BLaER1 (cell line): ENCODE results near the gene PMPCA.

ENCODE experiments used
- H3K27ac ChIP-seq: shearing (Covaris generic); formaldehyde crosslinking; 2 replicates; pipeline ENCODE4 v1.8.1; 2022
- H3K27me3 ChIP-seq: shearing (Covaris generic); formaldehyde crosslinking; 2 replicates; pipeline ENCODE4 v1.8.1; 2022
- H3K36me3 ChIP-seq: shearing (Covaris generic); formaldehyde crosslinking; 2 replicates; pipeline ENCODE4 v1.8.1; 2022
- H3K4me1 ChIP-seq: shearing (Covaris generic); formaldehyde crosslinking; 2 replicates; pipeline ENCODE4 v1.8.1; 2022
- H3K4me2 ChIP-seq: shearing (Covaris generic); formaldehyde crosslinking; 2 replicates; pipeline ENCODE4 v1.8.1; 2022
- H3K4me3 ChIP-seq: shearing (Covaris generic); formaldehyde crosslinking; 2 replicates; pipeline ENCODE4 v1.8.1; 2022
- H3K9ac ChIP-seq: shearing (Covaris generic); formaldehyde crosslinking; 2 replicates; pipeline ENCODE4 v1.8.1; 2022
- H3K9me3 ChIP-seq: shearing (Covaris generic); formaldehyde crosslinking; 2 replicates; pipeline ENCODE4 v1.8.1; 2022
- H4K20me1 ChIP-seq: shearing (Covaris generic); formaldehyde crosslinking; 2 replicates; pipeline ENCODE4 v1.8.1; 2022
- Cebpa-rat ChIP-seq: shearing (Covaris generic); IDR thresholded peaks from 2 replicates; pipeline ENCODE4 v1.8.1; 2022

Gene PMPCA

GRCh38 chr9:136451221-136451877, 40.9 kb downstream of the PMPCA start:
- H3K27ac ChIP-seq: no peak overlapping the region
- peak overlapping the region; percentile 40 for H3K4me3 ChIP-seq
- H3K9ac ChIP-seq: peak overlapping the region; percentile 47; the same call in 1 of the 2 replicates
- peaks cover 85% of the 10 kb centered on the region for H3K36me3 ChIP-seq
- H4K20me1 ChIP-seq: peaks cover 100% of the 10 kb centered on the region
- no peak for TF ChIP-seq Cebpa-rat
- no peaks in the 10 kb centered on the region for H3K9me3 ChIP-seq
- H3K27me3 ChIP-seq: no peaks in the 10 kb centered on the region
- H3K4me1 ChIP-seq: peaks cover 95% of the 10 kb centered on the region
- peak overlapping the region; percentile 91 for H3K4me2 ChIP-seq

GRCh38 chr9:136453326-136453725, 42.9 kb downstream of the PMPCA start:
- H4K20me1 ChIP-seq: peaks cover 98% of the 10 kb centered on the region
- H3K9me3 ChIP-seq: no peaks in the 10 kb centered on the region
- no peaks in the 10 kb centered on the region for H3K27me3 ChIP-seq
- no peak for TF ChIP-seq Cebpa-rat
- peaks cover 92% of the 10 kb centered on the region for H3K36me3 ChIP-seq
- no peak overlapping the region for H3K9ac ChIP-seq
- H3K4me1 ChIP-seq: peaks cover 75% of the 10 kb centered on the region
- H3K4me3 ChIP-seq: no peak overlapping the region
- H3K27ac ChIP-seq: no peak overlapping the region
- H3K4me2 ChIP-seq: peak overlapping the region; percentile 76

GRCh38 chr9:136454026-136454796, 43.8 kb downstream of the PMPCA start:
- Histone ChIP-seq H3K4me1 (peaks cover 66% of the 10 kb centered on the region), H3K9ac (peak overlapping the region; percentile 36; the same call in 1 of the 2 replicates), H3K36me3 (peaks cover 92% of the 10 kb centered on the region), H4K20me1 (peaks cover 97% of the 10 kb centered on the region), H3K4me2 (peak overlapping the region; percentile 76), H3K9me3 (no peaks in the 10 kb centered on the region), H3K27ac (peak overlapping the region; percentile 65), H3K4me3 (no peak overlapping the region), H3K27me3 (no peaks in the 10 kb centered on the region)
- TF ChIP-seq Cebpa-rat: no peak

GRCh38 chr9:136455043-136456002, 44.9 kb downstream of the PMPCA start:
- peaks cover 92% of the 10 kb centered on the region for H3K36me3 ChIP-seq
- H3K27me3 ChIP-seq: no peaks in the 10 kb centered on the region
- peak overlapping the region; percentile 65 for H3K27ac ChIP-seq
- H3K9me3 ChIP-seq: no peaks in the 10 kb centered on the region
- no peak for TF ChIP-seq Cebpa-rat
- H3K4me2 ChIP-seq: peak overlapping the region; percentile 76
- H4K20me1 ChIP-seq: peaks cover 96% of the 10 kb centered on the region
- H3K4me3 ChIP-seq: no peak overlapping the region
- peak overlapping the region; percentile 36; the same call in 1 of the 2 replicates for H3K9ac ChIP-seq
- peaks cover 57% of the 10 kb centered on the region for H3K4me1 ChIP-seq

DNA sequence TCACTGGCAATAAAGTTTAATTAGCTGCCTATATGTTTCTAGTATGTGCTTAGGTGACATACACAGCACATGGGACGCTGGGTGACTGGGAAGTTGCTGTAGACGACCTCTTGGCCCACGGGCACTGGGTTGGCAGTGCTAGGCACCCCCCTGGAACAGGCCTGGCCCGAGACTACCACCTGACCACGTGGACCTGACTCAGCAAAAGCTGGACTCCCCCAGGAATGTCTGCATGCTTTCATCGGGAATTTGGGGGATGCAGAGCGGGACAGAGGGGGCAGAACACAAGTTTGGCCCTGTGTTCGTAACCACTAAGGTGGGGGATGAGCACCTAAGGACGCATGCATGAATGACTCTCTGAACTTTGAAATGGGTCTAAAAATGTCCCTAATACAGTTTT, 45.8 kb downstream of the PMPCA start:
- H3K9ac ChIP-seq: no peak overlapping the region
- H3K4me1 ChIP-seq: peaks cover 47% of the 10 kb centered on the region
- H3K4me3 ChIP-seq: no peak overlapping the region
- no peak for TF ChIP-seq Cebpa-rat
- no peak overlapping the region for H3K4me2 ChIP-seq
- no peaks in the 10 kb centered on the region for H3K27me3 ChIP-seq
- peaks cover 92% of the 10 kb centered on the region for H3K36me3 ChIP-seq
- no peaks in the 10 kb centered on the region for H3K9me3 ChIP-seq
- H4K20me1 ChIP-seq: peaks cover 94% of the 10 kb centered on the region
- H3K27ac ChIP-seq: no peak overlapping the region

GRCh38 chr9:136457326-136457725, 46.9 kb downstream of the PMPCA start:
- Histone ChIP-seq H3K9ac (no peak overlapping the region), H4K20me1 (peaks cover 94% of the 10 kb centered on the region), H3K4me3 (no peak overlapping the region), H3K27ac (no peak overlapping the region), H3K4me1 (peaks cover 37% of the 10 kb centered on the region), H3K27me3 (no peaks in the 10 kb centered on the region), H3K4me2 (no peak overlapping the region), H3K9me3 (no peaks in the 10 kb centered on the region), H3K36me3 (peaks cover 99% of the 10 kb centered on the region)
- no peak for TF ChIP-seq Cebpa-rat

- peaks cover 94% of the 10 kb centered on the region for H4K20me1 ChIP-seq
- TF ChIP-seq Cebpa-rat: no peak
- no peaks in the 10 kb centered on the region for H3K27me3 ChIP-seq
- H3K9me3 ChIP-seq: no peaks in the 10 kb centered on the region
- peaks cover 16% of the 10 kb centered on the region for H3K4me1 ChIP-seq
- no peak overlapping the region for H3K4me2 ChIP-seq
- H3K36me3 ChIP-seq: peaks cover 100% of the 10 kb centered on the region
- no peak overlapping the region for H3K4me3 ChIP-seq
- no peak overlapping the region for H3K9ac ChIP-seq
- H3K27ac ChIP-seq: no peak overlapping the region
These were observed 49.0 kb downstream of the PMPCA start for GRCh38 chr9:136459425-136459824.

DNA sequence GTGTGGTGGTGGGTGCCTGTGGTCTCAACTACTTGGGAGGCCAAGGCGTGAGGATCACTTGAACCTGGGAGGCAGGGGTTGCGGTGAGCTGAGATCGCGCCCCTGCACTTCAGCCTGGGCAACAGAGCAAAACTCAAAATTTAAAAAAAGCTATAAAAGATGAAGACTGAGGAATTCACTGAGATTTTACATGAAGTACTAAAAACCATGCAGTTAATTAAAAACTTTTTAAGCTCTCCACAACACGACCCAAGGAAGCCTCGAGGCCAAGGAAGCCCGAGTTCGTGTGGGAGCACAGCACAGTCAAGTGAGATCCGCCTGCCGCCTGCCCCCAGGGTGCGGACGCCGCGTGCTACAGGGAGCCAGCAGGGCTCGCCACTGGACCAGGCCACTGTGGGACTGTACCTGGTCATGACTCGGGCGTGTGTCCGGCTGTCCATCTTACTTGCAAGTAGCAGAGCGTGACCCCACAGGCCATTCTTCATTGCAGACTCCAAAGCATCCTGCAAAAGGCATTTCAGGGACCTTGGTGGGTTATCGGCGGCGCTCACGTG, 50.4 kb downstream of the PMPCA start:
- H3K4me2 ChIP-seq: no peak overlapping the region
- no peaks in the 10 kb centered on the region for H3K27me3 ChIP-seq
- H3K4me1 ChIP-seq: peaks cover 1% of the 10 kb centered on the region
- no peak for TF ChIP-seq Cebpa-rat
- H4K20me1 ChIP-seq: peaks cover 94% of the 10 kb centered on the region
- H3K9ac ChIP-seq: no peak overlapping the region
- H3K9me3 ChIP-seq: no peaks in the 10 kb centered on the region
- H3K36me3 ChIP-seq: peaks cover 100% of the 10 kb centered on the region
- H3K27ac ChIP-seq: no peak overlapping the region
- H3K4me3 ChIP-seq: no peak overlapping the region

GRCh38 chr9:136462664-136463063, 52.2 kb downstream of the PMPCA start:
- Histone ChIP-seq H3K27me3 (no peaks in the 10 kb centered on the region), H3K4me1 (no peaks in the 10 kb centered on the region), H4K20me1 (peaks cover 94% of the 10 kb centered on the region), H3K9ac (no peak overlapping the region), H3K9me3 (no peaks in the 10 kb centered on the region), H3K36me3 (peaks cover 100% of the 10 kb centered on the region), H3K4me3 (no peak overlapping the region), H3K4me2 (no peak overlapping the region), H3K27ac (no peak overlapping the region)
- no peak for TF ChIP-seq Cebpa-rat
